ENCODE data around the gene TACO1. TPM values are rescaled to one million over a fixed set of nuclear protein-coding genes. Genes with fewer than 3 reads are reported as not detected.
A peak's percentile ranks its signal among the peaks of the same experiment; 100 is the strongest.

The TACO1 gene
- total and polyA plus RNA-seq, 2 experiments from 2014 or later = 7.9 to 22.3 TPM

DNA sequence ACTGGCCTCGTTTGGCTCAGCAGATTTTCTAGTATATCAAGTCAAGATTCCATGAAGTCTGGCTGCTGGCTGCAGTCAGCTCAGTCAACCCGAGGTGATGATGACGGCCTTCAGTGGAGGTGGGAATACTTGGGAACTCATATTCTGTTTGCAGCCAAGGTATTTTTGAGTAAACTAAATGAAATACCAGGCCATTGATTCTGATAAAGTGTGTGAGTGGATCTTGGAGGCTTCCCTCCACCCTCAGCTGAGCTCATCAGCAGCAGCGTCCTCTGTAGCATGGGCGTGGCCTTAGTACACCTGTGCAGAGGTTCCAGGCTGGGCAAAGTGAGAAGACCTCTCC, 22.0 kb upstream of the TACO1 start:
- H3K4me1 ChIP-seq (ENCODE audit: insufficient read depth) = no peaks in the 10 kb centered on the region
- H3K36me3 ChIP-seq (ENCODE audit: low read depth) = peaks cover 16% of the 10 kb centered on the region; the same call in 1 of the 2 replicates
- no peaks in the 10 kb centered on the region for H3K27me3 ChIP-seq (replicated peaks; ENCODE audit: insufficient read depth)
- H3K27ac ChIP-seq = no peak overlapping the region
- no peak for DNase-seq
- no peak overlapping the region for H3K4me3 ChIP-seq
- 91 to 97% methylated on average over 5 of the region's 5 CpGs for WGBS, 2 experiments (ENCODE audit: low coverage in 1 of 2, low lambda C conversion rate in 2 of 2, missing lambda C conversion rate in 2 of 2)
- in situ Hi-C loops (cut with MboI) = no loop called here
- H3K4me2 ChIP-seq (ENCODE audit: unreplicated experiment) = no peak overlapping the region
- no peak overlapping the region for H3K9ac ChIP-seq
- H3F3A ChIP-seq (ENCODE audit: insufficient read depth) = no peaks in the 10 kb centered on the region
- H4K20me1 ChIP-seq (ENCODE audit: insufficient read depth) = peaks cover 8% of the 10 kb centered on the region; the same call in 1 of the 2 replicates
- H3K9me3 ChIP-seq (ENCODE audit: low read depth) = no peaks in the 10 kb centered on the region
- no peaks in the 10 kb centered on the region for H3K9me2 ChIP-seq (ENCODE audit: insufficient read depth)
- no peak overlapping the region for H2AFZ ChIP-seq
- H3K79me2 ChIP-seq (ENCODE audit: insufficient read depth) = peaks cover 96% of the 10 kb centered on the region
- TF ChIP-seq EZH2 (IDR thresholded peaks at IDR 0.05; ENCODE audit: insufficient read depth, poor library complexity, severe bottlenecking) = no peak
- TF ChIP-seq EZH2phosphoT487 (IDR thresholded peaks at IDR 0.05; ENCODE audit: insufficient read depth, low read depth) = no peak

DNA sequence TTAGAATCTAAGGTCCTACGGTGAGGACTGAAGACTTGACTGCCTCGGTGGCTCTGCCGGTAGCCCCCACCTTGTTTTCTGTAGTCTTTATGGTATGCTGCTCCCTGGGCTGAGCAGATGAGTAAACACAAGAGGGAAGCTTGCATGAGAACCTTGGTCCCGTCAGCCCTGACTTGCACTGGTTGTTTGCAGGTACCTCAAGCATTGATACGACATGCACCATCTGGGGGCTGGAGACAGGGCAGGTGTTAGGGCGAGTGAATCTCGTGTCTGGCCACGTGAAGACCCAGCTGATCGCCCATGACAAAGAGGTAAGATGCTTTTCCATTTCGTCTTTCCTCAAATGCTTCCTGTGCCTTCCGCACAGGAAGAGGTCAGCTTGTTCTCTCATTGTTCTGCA, 21.1 kb upstream of the TACO1 start:
- no peaks in the 10 kb centered on the region for H3K27me3 ChIP-seq (replicated peaks; ENCODE audit: insufficient read depth)
- H3F3A ChIP-seq (ENCODE audit: insufficient read depth) = no peaks in the 10 kb centered on the region
- no peak overlapping the region for H3K27ac ChIP-seq
- in situ Hi-C loops (cut with MboI) = no loop called here
- DNase-seq = no peak
- no peaks in the 10 kb centered on the region for H3K9me2 ChIP-seq (ENCODE audit: insufficient read depth)
- no peaks in the 10 kb centered on the region for H4K20me1 ChIP-seq (ENCODE audit: insufficient read depth)
- no peak overlapping the region for H3K4me2 ChIP-seq (ENCODE audit: unreplicated experiment)
- H3K9me3 ChIP-seq (ENCODE audit: low read depth) = no peaks in the 10 kb centered on the region
- H2AFZ ChIP-seq = no peak overlapping the region
- 88 to 91% methylated on average over 11 of the region's 11 CpGs for WGBS, 2 experiments (ENCODE audit: low coverage in 1 of 2, low lambda C conversion rate in 2 of 2, missing lambda C conversion rate in 2 of 2)
- H3K9ac ChIP-seq = no peak overlapping the region
- TF ChIP-seq EZH2phosphoT487 (IDR thresholded peaks at IDR 0.05; ENCODE audit: insufficient read depth, low read depth) (no peak), EZH2 (IDR thresholded peaks at IDR 0.05; ENCODE audit: insufficient read depth, poor library complexity, severe bottlenecking) (no peak)
- no peak overlapping the region for H3K4me3 ChIP-seq
- no peaks in the 10 kb centered on the region for H3K4me1 ChIP-seq (ENCODE audit: insufficient read depth)
- H3K36me3 ChIP-seq (ENCODE audit: low read depth) = peaks cover 17% of the 10 kb centered on the region; the same call in 1 of the 2 replicates
- peaks cover 87% of the 10 kb centered on the region for H3K79me2 ChIP-seq (ENCODE audit: insufficient read depth)

GRCh38 chr17:63587770-63588169, 12.9 kb upstream of the TACO1 start:
- Histone ChIP-seq H3K79me2 (ENCODE audit: insufficient read depth) (peaks cover 14% of the 10 kb centered on the region), H3K27ac (no peak overlapping the region), H3F3A (ENCODE audit: insufficient read depth) (no peaks in the 10 kb centered on the region), H2AFZ (no peak overlapping the region), H3K9me2 (ENCODE audit: insufficient read depth) (no peaks in the 10 kb centered on the region), H3K4me3 (no peak overlapping the region), H4K20me1 (ENCODE audit: insufficient read depth) (no peaks in the 10 kb centered on the region), H3K27me3 (replicated peaks; ENCODE audit: insufficient read depth) (no peaks in the 10 kb centered on the region), H3K9me3 (ENCODE audit: low read depth) (no peaks in the 10 kb centered on the region), H3K36me3 (ENCODE audit: low read depth) (peaks cover 32% of the 10 kb centered on the region; the same call in 1 of the 2 replicates), H3K9ac (no peak overlapping the region), H3K4me2 (ENCODE audit: unreplicated experiment) (no peak overlapping the region), H3K4me1 (ENCODE audit: insufficient read depth) (no peaks in the 10 kb centered on the region)
- TF ChIP-seq EZH2 (IDR thresholded peaks at IDR 0.05; ENCODE audit: insufficient read depth, poor library complexity, severe bottlenecking) = no peak
- no peak for TF ChIP-seq EZH2phosphoT487 (IDR thresholded peaks at IDR 0.05; ENCODE audit: insufficient read depth, low read depth)
- peak; percentile 31 for DNase-seq
- WGBS, 2 experiments (ENCODE audit: low coverage in 1 of 2, low lambda C conversion rate in 2 of 2, missing lambda C conversion rate in 2 of 2) = 96 to 97% methylated on average over 5 of the region's 5 CpGs
- in situ Hi-C loops (cut with MboI) = no loop called here

- TF ChIP-seq EZH2 (IDR thresholded peaks at IDR 0.05; ENCODE audit: insufficient read depth, poor library complexity, severe bottlenecking) (no peak), EZH2phosphoT487 (IDR thresholded peaks at IDR 0.05; ENCODE audit: insufficient read depth, low read depth) (no peak)
- no peaks in the 10 kb centered on the region for H3K4me1 ChIP-seq (ENCODE audit: insufficient read depth)
- peaks cover 25% of the 10 kb centered on the region for H3K36me3 ChIP-seq (ENCODE audit: low read depth)
- no peak overlapping the region for H3K4me3 ChIP-seq
- 90 to 91% methylated on average over 11 of the region's 11 CpGs for WGBS, 2 experiments (ENCODE audit: low coverage in 1 of 2, low lambda C conversion rate in 2 of 2, missing lambda C conversion rate in 2 of 2)
- H3F3A ChIP-seq (ENCODE audit: insufficient read depth) = no peaks in the 10 kb centered on the region
- H3K27me3 ChIP-seq (replicated peaks; ENCODE audit: insufficient read depth) = no peaks in the 10 kb centered on the region
- H4K20me1 ChIP-seq (ENCODE audit: insufficient read depth) = no peaks in the 10 kb centered on the region
- no peak overlapping the region for H3K9ac ChIP-seq
- DNase-seq = no peak
- no peak overlapping the region for H3K27ac ChIP-seq
- H3K9me2 ChIP-seq (ENCODE audit: insufficient read depth) = no peaks in the 10 kb centered on the region
- no peak overlapping the region for H3K4me2 ChIP-seq (ENCODE audit: unreplicated experiment)
- H2AFZ ChIP-seq = no peak overlapping the region
- in situ Hi-C loops (cut with MboI) = no loop called here
- no peaks in the 10 kb centered on the region for H3K9me3 ChIP-seq (ENCODE audit: low read depth)
- peaks cover 8% of the 10 kb centered on the region; the same call in 1 of the 2 replicates for H3K79me2 ChIP-seq (ENCODE audit: insufficient read depth)
Observed at GRCh38 chr17:63588797-63589196, 11.9 kb upstream of the TACO1 start.

DNA sequence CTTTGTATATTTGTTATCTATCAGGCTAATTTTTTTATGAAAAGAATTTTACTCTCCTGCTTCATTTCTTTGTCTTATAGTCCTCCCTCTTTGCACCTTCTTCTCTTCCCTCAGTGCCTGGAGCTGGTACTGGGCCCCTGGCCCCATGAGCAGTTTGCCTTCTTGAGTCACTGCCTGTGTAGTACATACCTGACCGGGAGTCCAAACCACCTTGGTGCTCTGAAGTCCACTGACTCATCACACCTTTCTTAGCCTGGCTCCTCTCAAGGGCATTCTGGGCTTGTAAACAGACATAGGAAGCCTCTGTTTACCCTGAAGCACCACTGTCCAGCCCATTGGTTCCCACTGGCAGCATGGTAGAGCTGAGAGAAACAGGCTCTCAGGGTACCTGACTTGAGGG, 11.0 kb upstream of the TACO1 start:
- WGBS, 2 experiments (ENCODE audit: low coverage in 1 of 2, low lambda C conversion rate in 2 of 2, missing lambda C conversion rate in 2 of 2) = 96 to 100% methylated on average over 1 of the region's 1 CpG
- DNase-seq = no peak
- Histone ChIP-seq H3K9ac (no peak overlapping the region), H3K36me3 (ENCODE audit: low read depth) (peaks cover 31% of the 10 kb centered on the region), H3K4me2 (ENCODE audit: unreplicated experiment) (no peak overlapping the region), H3F3A (ENCODE audit: insufficient read depth) (no peaks in the 10 kb centered on the region), H3K4me3 (no peak overlapping the region), H3K27me3 (replicated peaks; ENCODE audit: insufficient read depth) (no peaks in the 10 kb centered on the region), H3K4me1 (ENCODE audit: insufficient read depth) (no peaks in the 10 kb centered on the region), H4K20me1 (ENCODE audit: insufficient read depth) (no peaks in the 10 kb centered on the region), H3K9me2 (ENCODE audit: insufficient read depth) (no peaks in the 10 kb centered on the region), H3K27ac (no peak overlapping the region), H3K9me3 (ENCODE audit: low read depth) (no peaks in the 10 kb centered on the region), H2AFZ (no peak overlapping the region), H3K79me2 (ENCODE audit: insufficient read depth) (peaks cover 8% of the 10 kb centered on the region; the same call in 1 of the 2 replicates)
- TF ChIP-seq EZH2phosphoT487 (IDR thresholded peaks at IDR 0.05; ENCODE audit: insufficient read depth, low read depth) (no peak), EZH2 (IDR thresholded peaks at IDR 0.05; ENCODE audit: insufficient read depth, poor library complexity, severe bottlenecking) (no peak)
- in situ Hi-C loops (cut with MboI) = no loop called here

Measured in GM23248 (cell line).